ENCODE results near the gene STX8.

STX8 gene

DNA sequence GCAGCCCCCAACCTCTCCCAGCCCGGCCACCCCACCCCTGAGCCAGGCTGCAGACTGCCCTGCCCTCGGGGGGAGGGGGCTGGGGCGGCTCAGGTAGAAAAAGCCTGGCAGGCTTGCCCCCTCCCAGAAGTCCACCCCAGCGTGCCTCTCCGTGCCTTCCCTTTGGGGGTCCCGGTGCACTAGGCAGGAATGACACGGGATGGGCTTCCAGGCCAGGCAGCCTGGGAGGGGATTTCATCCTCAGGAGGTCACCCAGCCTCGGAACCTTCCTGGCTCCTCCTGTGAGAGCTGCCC, 369.3 kb downstream of the STX8 start:
- DNase-seq, result no peak

DNA sequence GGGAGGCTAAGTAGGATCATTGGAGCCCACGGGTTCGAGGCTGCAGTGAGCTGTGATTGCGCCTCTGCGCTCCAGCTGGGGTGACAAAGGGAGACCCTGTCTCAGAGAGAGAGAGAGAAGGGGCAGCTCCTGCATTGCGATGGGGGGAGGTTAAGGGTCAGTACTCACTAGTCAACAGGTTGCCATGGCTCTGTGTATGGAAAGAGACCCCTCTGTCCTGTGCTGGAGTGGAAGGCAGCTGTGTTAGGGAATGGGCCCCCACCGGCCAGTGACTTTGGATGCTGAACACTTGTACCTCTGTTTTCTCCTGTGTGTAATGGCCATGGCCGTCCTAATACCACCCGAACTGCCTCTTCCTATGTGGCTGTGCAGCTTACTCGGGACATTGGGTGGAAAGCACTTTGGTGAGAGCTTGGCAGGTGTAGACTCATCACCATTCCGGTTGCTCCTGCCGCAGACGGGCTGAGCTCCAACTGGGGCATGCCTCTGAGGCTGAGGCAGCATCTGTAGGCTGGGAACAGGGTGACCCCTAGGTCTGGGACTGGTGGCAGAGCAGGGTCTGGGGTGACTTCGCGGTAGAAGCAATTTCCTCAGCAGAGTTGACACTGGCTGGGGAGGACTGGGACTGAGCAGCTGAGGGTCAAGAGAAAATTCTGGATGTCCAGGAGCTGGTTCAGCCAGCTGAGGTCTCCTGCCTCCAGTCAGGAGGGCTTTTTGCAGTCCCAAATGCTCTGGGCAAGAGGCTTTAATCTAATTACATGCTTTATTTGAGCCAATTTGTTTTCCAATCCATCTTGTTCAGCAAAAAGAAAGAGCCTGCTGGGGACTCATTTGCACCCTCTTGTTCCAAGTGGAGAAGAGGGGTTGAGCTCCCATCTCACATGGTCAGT, 369.9 kb downstream of the STX8 start:
- ATAC-seq (no peak), DNase-seq (no peak)

More for the DNA sequence above, 369.3 kb downstream of the STX8 start:
- ATAC-seq, result no peak

- ATAC-seq (no peak), DNase-seq (no peak)
Measured at GRCh38 chr17:9204637-9205329, 370.8 kb downstream of the STX8 start.

DNA sequence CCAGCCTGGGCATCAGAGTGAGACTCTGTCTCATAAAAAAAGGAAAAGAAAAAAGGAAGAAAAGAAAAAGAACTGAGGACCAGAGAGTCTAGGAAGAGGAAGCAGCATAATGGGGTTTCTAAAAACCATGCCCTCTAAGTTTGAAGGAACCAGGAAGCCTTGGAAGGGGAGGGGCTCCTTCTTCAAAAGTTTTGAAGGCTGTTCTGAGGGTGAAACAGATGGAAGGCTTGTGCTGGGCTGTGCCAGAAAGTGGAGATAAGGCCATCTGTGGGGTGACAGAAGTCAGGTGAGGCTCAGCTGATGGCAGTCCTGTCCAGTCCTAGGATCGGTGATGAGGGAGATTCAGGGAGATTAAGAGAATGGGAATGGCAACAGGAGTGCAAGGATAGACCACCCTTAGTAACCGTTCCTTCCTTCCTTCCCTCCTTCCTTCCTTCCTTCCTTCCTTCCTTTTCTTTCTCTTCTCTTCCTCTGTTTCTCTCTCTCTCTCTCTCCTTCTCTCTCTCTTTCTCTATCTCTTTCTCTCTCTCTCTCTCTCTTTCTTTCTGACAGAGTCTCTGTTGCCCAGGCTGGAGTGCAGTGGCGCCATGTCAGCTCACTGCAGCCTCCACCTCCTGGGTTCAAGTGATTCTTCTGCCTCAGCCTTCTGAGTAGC, 371.7 kb downstream of the STX8 start:
- ATAC-seq (no peak), DNase-seq (no peak)

- ATAC-seq (no peak), DNase-seq (no peak)
Measured at GRCh38 chr17:9202532-9202931, 373.1 kb downstream of the STX8 start.

GRCh38 chr17:9200699-9201359, 374.8 kb downstream of the STX8 start:
- ATAC-seq (no peak), DNase-seq (no peak)

All from stimulated activated naive CD8-positive, alpha-beta T cell treated with anti-CD3 and anti-CD28 coated beads, Interleukin-15, Interleukin-2, amounts not matched to agents 100 U/mL and 50 U/mL, for 24 hours (primary cell).